Pancreas (tissue), 10 donors: ENCODE measurements around the gene NAT16. TPM values are rescaled to one million over a fixed set of nuclear protein-coding genes. Genes with fewer than 3 reads are reported as not detected.
"Not testable (repeated sequence)": the region's sequence is repeated elsewhere in the genome, so short reads cannot be mapped to it uniquely, and the experiment has no call there.

Experiments used
- ATAC-seq, 4 donors: fragments of 200-7000 bp; cut with Tn5 transposase; one replicate each; pipeline versions ENCODE4 v1.8.0 to v1.9.1; 2020; ENCODE audit warnings: mild to moderate bottlenecking in 4 of 4, moderate library complexity in 4 of 4
- DNase-seq, 6 donors: peaks; one replicate each; pipeline ENCODE4 v3.0.0-alpha.2; 2020
- FAIRE-seq: peaks from 2 replicates; lab custom pipeline; 2012; peaks lifted over from hg19 to GRCh38; lab: Jason Lieb, UNC
- H3K27ac ChIP-seq, 4 donors: fragments of 200-600 bp; sonication (generic); 1 replicate in 3 of 4; 2 replicates in 1 of 4; pipeline versions ENCODE4 v1.5.0 to v1.8.0; 2020
- H3K27me3 ChIP-seq, 4 donors: fragments of 200-600 bp; one replicate each; pipeline ENCODE4 v1.8.0; 2021
- H3K36me3 ChIP-seq, 3 donors: fragments of 200-600 bp; sonication (generic) in 1 of 3; one replicate each; pipeline versions ENCODE4 v1.5.0 to v1.8.0; 2020 to 2021
- H3K4me1 ChIP-seq, 3 donors: fragments of 200-600 bp; one replicate each; pipeline ENCODE4 v1.8.0; 2021
- H3K4me3 ChIP-seq, 4 donors: fragments of 200-600 bp; sonication (generic) in 2 of 4; one replicate each; pipeline versions ENCODE4 v1.5.0 to v1.8.0; 2020 to 2021
- H3K9me3 ChIP-seq, 4 donors: fragments of 200-600 bp; one replicate each; pipeline ENCODE4 v1.8.0; 2021
- CTCF ChIP-seq, 4 donors: fragments of 200-600 bp; sonication (generic) in 3 of 4; IDR thresholded peaks; one replicate each; pipeline versions ENCODE4 v1.5.0 to v1.8.0; 2021; ENCODE audit warnings: antibody characterized with exemption in 4 of 4
- WGBS, 2 donors: extraction: QIAGEN DNeasy Blood & Tissue Kit; methylation state at CpG; one replicate each; pipeline ENCODE4 v1.1.7; 2013; 5-methylcytosine and 5-hydroxymethylcytosine counted together
- intact Hi-C, 3 donors: fragments of 100-400 bp; cut with DNase I; formaldehyde crosslinking; loops; one replicate each; pipeline versions ENCODE4 v1.11.1 to v1.14.2; 2022
- polyA plus RNA-seq, 2 donors: library from polyadenylated mRNA; stranded (reverse); fragments of 200-250 nt; gene quantifications; one replicate each; pipeline ENCODE4 v1.2.3, GENCODE V29; 2013
- total RNA-seq, 6 donors: library from RNA; stranded (reverse); fragmentation: NEBNext Ultra II Directional in 4 of 6; extraction: Animal tissue kit (Norgen Biotek cat#: 25700) in 4 of 6; gene quantifications; one replicate each; pipeline versions ENCODE4 v1.2.1 to v1.2.4, GENCODE V29; 2021 to 2023
- donor health status: healthy with polysubstance abuse.
- donor health status: DM: no; HTN: no; CAD: no; lungs with moderate emphysema.
- donor health status: DM: no; HTN: no; CAD: no.
- donor health status: control.
- donor health status: control.
- donor health status: Bipolar disorder and iron deficiency.
- donor health status: DM: yes; HTN: yes; CAD: no.
- donor health status: DM: no; HTN: no; CAD: no.
- donor health status: DM: no; HTN: no; CAD: no.
- donor health status: DM: yes; HTN: yes; CAD: no.

The NAT16 gene
- total and polyA plus RNA-seq, 8 donors, result 0.19 to 3.6 (median 0.49) TPM; not detected in 1

DNA sequence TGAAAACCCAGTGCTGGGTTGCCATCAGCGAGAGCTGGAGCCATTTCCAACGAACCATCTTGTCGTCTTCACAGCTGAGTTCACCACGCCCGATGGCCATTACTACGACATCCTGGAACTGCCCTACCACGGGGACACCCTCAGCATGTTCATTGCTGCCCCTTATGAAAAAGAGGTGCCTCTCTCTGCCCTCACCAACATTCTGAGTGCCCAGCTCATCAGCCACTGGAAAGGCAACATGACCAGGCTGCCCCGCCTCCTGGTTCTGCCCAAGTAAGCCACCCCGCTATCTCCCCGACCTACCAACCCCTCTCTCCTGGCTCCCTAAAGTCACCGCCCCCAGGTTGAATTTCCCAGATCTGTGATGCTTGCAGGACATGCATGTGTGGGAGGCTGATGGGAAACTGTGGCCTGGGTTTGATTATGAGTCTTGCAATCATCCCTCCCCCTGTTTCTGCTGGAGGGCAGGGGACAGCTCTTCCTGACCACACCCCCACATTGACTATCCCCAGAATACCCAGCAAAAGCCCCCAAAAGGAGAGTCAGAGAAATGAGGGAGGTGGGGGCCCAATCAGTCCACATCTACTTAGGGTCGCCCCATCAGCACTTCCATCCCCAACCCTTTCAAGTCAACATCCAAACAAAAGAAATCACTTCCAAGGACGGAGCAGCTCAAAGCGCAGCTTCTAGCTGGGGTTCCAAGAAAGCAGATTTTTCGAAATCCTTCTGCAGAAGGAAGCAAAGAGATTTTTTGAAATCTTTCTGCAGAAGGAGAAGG lies 46.3 kb downstream of the NAT16 start:
- no peaks in the 10 kb centered on the region for H3K36me3 ChIP-seq
- no peak for DNase-seq
- intact Hi-C loops, result no loop called here
- peaks cover 0 to 6% (median 0%) of the 10 kb centered on the region in 4 donors for H3K27me3 ChIP-seq
- no peaks in the 10 kb centered on the region for H3K9me3 ChIP-seq
- no peak overlapping the region for H3K4me3 ChIP-seq
- ATAC-seq, result no peak
- FAIRE-seq, result no peak
- no peaks in the 10 kb centered on the region for H3K4me1 ChIP-seq
- WGBS, 2 donors, result 62 to 63% methylated on average over 15 of the region's 15 CpGs
- no peak for TF ChIP-seq CTCF (IDR thresholded peaks at IDR 0.05)
- H3K27ac ChIP-seq, result no peak overlapping the region

DNA sequence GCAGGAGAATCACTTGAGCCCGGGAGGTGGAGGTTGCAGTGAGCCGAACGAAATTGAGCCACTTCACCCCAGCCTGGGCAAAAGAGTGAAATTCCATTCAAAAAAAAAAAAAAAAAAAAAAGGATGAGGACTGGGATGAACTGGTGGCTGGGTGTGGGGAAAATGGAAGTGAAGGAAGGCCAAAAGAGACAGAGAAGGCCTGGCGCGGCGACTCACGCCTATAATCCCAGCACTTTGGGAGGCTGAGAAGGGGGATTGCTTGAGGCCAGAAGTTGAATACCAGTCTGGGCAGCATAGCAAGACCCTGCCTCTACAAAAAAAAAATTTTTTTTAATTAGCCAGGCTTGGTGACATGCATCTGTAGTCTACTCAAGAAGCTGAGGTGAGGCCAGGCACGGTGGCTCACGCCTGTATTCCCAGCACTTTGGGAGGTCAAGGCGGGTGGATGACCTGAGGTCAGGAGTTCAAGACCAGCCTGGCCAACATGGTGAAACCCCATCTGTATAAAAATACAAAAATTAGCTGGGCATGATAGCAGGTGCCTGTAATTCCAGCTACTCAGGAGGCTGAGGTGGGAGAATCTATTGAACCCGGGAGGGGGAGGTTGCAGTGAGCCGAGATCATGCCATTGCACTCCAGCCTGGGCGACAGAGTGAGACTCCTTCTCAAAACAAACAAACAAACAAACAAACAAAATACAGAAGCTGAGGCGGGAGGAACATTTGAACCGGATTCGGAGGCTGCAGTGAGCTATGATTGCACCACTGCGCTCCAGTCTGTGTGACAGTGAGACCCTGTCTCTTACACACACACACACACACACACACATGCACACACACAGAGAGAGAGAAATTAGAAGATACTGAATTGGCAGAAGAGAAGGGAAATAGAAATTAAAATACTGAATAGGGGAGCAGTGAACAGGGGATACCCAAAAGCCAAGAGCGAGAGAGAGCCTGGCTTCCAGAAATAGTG lies 47.2 kb downstream of the NAT16 start:
- H3K36me3 ChIP-seq, ATAC-seq, DNase-seq, H3K9me3 ChIP-seq, H3K27me3 ChIP-seq, H3K27ac ChIP-seq, intact Hi-C loops, H3K4me1 ChIP-seq, FAIRE-seq, H3K4me3 ChIP-seq: not testable (repeated sequence)
- WGBS, 2 donors, result 74 to 82% methylated on average over 18 of the region's 18 CpGs

DNA sequence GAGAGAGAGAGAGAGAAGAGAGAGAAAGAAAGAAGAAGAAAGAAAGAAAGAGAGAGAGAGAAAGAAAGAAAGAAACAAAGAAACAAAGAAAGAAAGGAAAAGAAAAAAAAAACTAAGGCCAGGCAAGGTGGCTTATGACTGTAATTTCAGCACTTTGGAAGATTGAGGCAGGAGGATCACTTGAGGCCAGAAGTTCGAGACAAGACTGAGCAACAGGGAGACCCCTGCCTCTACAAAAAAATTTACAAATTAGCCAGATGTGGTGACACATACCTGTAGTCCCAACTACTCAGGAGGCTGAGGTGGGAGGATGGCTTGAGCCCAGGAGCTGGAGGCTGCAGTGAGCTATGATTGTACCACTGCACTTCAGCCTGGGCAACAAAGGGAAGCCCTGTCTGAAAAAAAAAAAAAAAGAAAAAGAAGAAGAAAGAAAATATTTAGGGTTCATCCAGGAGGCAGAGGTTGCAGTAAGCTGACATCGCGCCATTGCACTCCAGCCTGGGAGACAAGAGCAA lies 50.4 kb downstream of the NAT16 start:
- Histone ChIP-seq H3K36me3 (no peaks in the 10 kb centered on the region), H3K4me1 (no peaks in the 10 kb centered on the region), H3K27me3 (no peaks in the 10 kb centered on the region), H3K9me3 (no peaks in the 10 kb centered on the region), H3K4me3 (no peak overlapping the region), H3K27ac (no peak overlapping the region)
- FAIRE-seq, result no peak
- intact Hi-C loops, result no loop called here
- ATAC-seq, result no peak
- TF ChIP-seq CTCF (IDR thresholded peaks at IDR 0.05), result no peak
- DNase-seq, result no peak
- WGBS, 2 donors, result 82 to 83% methylated on average over 3 of the region's 3 CpGs

- FAIRE-seq (no peak), DNase-seq (no peak), ATAC-seq (no peak)
- Histone ChIP-seq H3K9me3 (no peaks in the 10 kb centered on the region), H3K4me1 (no peaks in the 10 kb centered on the region), H3K4me3 (no peak overlapping the region), H3K36me3 (no peaks in the 10 kb centered on the region), H3K27me3 (no peaks in the 10 kb centered on the region), H3K27ac (no peak overlapping the region)
- TF ChIP-seq CTCF (IDR thresholded peaks at IDR 0.05), result no peak
- intact Hi-C loops, result no loop called here
- 63 to 77% methylated on average over 14 of the region's 14 CpGs for WGBS, 2 donors
Measured at GRCh38 chr7:101128040-101128834, 51.9 kb downstream of the NAT16 start.
